WTC11 (cell line): ENCODE results near the gene RFNG.

Source experiments
- CBFB ChIP-seq: sonication (generic); formaldehyde crosslinking; IDR thresholded peaks from 2 replicates; pipeline ENCODE4 v1.8.1; 2022; ENCODE audit warnings: mild to moderate bottlenecking, low read depth, missing genetic modification reagents
- CREB1 ChIP-seq: sonication (generic); formaldehyde crosslinking; IDR thresholded peaks from 2 replicates; pipeline ENCODE4 v1.8.0; 2023; ENCODE audit warnings: mild to moderate bottlenecking, missing genetic modification reagents
- GABPB1 ChIP-seq: sonication (generic); formaldehyde crosslinking; IDR thresholded peaks from 2 replicates; pipeline ENCODE4 v1.8.1; 2023; ENCODE audit warnings: mild to moderate bottlenecking, missing genetic modification reagents
- HMGXB4 ChIP-seq: sonication (generic); formaldehyde crosslinking; IDR thresholded peaks from 2 replicates; pipeline ENCODE4 v1.8.1; 2023; ENCODE audit warnings: mild to moderate bottlenecking, moderate library complexity, missing genetic modification reagents
- NR2C2 ChIP-seq: sonication (generic); formaldehyde crosslinking; IDR thresholded peaks from 2 replicates; pipeline ENCODE4 v1.8.0; 2022; ENCODE audit warnings: mild to moderate bottlenecking, missing genetic modification reagents
- TEAD4 ChIP-seq: sonication (generic); formaldehyde crosslinking; IDR thresholded peaks from 2 replicates; pipeline ENCODE4 v1.8.0; 2022; ENCODE audit warnings: mild to moderate bottlenecking, missing genetic modification reagents
- TF ChIP-seq, protein P1 (sequence below): sonication (generic); formaldehyde crosslinking; IDR thresholded peaks from 2 replicates; pipeline ENCODE4 v1.8.0; 2022; ENCODE audit warnings: missing genetic modification reagents
- TF ChIP-seq, protein P2 (sequence below): fragments of 200-600 bp; IDR thresholded peaks from 2 replicates; pipeline ENCODE4 v1.8.0; 2022; ENCODE audit warnings: antibody characterized with exemption
- TF ChIP-seq, protein P3 (sequence below): sonication (generic); formaldehyde crosslinking; IDR thresholded peaks from 2 replicates; pipeline ENCODE4 v1.8.1; 2022; ENCODE audit warnings: low read depth, missing genetic modification reagents, borderline replicate concordance
- TF ChIP-seq, protein P4 (sequence below): sonication (generic); formaldehyde crosslinking; IDR thresholded peaks from 2 replicates; pipeline ENCODE4 v1.8.1; 2022; ENCODE audit warnings: low read depth, mild to moderate bottlenecking, moderate library complexity, missing genetic modification reagents, borderline replicate concordance

- TF ChIP-seq, protein P1, sequence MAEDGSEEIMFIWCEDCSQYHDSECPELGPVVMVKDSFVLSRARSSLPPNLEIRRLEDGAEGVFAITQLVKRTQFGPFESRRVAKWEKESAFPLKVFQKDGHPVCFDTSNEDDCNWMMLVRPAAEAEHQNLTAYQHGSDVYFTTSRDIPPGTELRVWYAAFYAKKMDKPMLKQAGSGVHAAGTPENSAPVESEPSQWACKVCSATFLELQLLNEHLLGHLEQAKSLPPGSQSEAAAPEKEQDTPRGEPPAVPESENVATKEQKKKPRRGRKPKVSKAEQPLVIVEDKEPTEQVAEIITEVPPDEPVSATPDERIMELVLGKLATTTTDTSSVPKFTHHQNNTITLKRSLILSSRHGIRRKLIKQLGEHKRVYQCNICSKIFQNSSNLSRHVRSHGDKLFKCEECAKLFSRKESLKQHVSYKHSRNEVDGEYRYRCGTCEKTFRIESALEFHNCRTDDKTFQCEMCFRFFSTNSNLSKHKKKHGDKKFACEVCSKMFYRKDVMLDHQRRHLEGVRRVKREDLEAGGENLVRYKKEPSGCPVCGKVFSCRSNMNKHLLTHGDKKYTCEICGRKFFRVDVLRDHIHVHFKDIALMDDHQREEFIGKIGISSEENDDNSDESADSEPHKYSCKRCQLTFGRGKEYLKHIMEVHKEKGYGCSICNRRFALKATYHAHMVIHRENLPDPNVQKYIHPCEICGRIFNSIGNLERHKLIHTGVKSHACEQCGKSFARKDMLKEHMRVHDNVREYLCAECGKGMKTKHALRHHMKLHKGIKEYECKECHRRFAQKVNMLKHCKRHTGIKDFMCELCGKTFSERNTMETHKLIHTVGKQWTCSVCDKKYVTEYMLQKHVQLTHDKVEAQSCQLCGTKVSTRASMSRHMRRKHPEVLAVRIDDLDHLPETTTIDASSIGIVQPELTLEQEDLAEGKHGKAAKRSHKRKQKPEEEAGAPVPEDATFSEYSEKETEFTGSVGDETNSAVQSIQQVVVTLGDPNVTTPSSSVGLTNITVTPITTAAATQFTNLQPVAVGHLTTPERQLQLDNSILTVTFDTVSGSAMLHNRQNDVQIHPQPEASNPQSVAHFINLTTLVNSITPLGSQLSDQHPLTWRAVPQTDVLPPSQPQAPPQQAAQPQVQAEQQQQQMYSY (CRISPR knock-in tag) = no peak
- TF ChIP-seq, protein P2, sequence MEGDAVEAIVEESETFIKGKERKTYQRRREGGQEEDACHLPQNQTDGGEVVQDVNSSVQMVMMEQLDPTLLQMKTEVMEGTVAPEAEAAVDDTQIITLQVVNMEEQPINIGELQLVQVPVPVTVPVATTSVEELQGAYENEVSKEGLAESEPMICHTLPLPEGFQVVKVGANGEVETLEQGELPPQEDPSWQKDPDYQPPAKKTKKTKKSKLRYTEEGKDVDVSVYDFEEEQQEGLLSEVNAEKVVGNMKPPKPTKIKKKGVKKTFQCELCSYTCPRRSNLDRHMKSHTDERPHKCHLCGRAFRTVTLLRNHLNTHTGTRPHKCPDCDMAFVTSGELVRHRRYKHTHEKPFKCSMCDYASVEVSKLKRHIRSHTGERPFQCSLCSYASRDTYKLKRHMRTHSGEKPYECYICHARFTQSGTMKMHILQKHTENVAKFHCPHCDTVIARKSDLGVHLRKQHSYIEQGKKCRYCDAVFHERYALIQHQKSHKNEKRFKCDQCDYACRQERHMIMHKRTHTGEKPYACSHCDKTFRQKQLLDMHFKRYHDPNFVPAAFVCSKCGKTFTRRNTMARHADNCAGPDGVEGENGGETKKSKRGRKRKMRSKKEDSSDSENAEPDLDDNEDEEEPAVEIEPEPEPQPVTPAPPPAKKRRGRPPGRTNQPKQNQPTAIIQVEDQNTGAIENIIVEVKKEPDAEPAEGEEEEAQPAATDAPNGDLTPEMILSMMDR = no peak
- no peak for TF ChIP-seq TEAD4 (CRISPR knock-in tag)
- no peak for TF ChIP-seq CREB1
- no peak for TF ChIP-seq HMGXB4 (CRISPR knock-in tag)
- no peak for TF ChIP-seq GABPB1 (CRISPR knock-in tag)
- TF ChIP-seq, protein P3, sequence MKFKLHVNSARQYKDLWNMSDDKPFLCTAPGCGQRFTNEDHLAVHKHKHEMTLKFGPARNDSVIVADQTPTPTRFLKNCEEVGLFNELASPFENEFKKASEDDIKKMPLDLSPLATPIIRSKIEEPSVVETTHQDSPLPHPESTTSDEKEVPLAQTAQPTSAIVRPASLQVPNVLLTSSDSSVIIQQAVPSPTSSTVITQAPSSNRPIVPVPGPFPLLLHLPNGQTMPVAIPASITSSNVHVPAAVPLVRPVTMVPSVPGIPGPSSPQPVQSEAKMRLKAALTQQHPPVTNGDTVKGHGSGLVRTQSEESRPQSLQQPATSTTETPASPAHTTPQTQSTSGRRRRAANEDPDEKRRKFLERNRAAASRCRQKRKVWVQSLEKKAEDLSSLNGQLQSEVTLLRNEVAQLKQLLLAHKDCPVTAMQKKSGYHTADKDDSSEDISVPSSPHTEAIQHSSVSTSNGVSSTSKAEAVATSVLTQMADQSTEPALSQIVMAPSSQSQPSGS (CRISPR knock-in tag) = no peak
- TF ChIP-seq, protein P4, sequence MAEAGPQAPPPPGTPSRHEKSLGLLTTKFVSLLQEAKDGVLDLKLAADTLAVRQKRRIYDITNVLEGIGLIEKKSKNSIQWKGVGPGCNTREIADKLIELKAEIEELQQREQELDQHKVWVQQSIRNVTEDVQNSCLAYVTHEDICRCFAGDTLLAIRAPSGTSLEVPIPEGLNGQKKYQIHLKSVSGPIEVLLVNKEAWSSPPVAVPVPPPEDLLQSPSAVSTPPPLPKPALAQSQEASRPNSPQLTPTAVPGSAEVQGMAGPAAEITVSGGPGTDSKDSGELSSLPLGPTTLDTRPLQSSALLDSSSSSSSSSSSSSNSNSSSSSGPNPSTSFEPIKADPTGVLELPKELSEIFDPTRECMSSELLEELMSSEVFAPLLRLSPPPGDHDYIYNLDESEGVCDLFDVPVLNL = no peak
- no peak for TF ChIP-seq NR2C2 (CRISPR knock-in tag)
- TF ChIP-seq CBFB (CRISPR knock-in tag) = no peak
Measured at GRCh38 chr17:82083533-82084359, 32.1 kb upstream of the RFNG start.
